ENCODE results near the gene TMEM132D. TPM values are rescaled to one million over a fixed set of nuclear protein-coding genes. Genes with fewer than 3 reads are reported as not detected.

Gene TMEM132D
- polyA plus RNA-seq, 3 donors from 2014 or later = 0.06 TPM; not detected in 2

DNA sequence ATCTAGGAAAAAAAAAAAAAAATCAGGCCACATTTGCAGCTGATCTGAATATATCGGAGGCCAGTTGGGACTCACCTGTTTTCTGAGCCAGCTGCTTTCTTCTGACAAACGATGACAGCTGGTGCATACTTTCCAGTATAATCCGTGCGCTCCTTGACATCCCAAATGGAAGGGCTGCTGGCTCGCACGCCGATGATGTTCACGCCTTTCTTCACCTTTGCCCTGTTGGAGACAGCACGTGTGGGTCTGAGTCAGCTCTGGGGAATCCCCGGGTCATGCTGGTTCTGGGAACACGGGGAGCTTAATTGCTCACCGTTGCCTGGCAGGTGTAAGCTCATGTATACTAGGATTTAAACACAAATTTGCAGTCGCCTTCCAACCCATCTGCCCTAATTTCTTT lies 372.8 kb downstream of the TMEM132D start:
- no peaks in the 10 kb centered on the region for H3K4me1 Mint-ChIP-seq
- DNase-seq = no peak
- no peaks in the 10 kb centered on the region for H3K36me3 Mint-ChIP-seq
- peaks cover 2 to 6% (median 3%) of the 10 kb centered on the region in 3 donors for H3K27me3 Mint-ChIP-seq (ENCODE audit: low read depth in 3 of 3)
- H3K4me3 Mint-ChIP-seq = no peak overlapping the region
- no peaks in the 10 kb centered on the region for H3K9me3 Mint-ChIP-seq
- H3K27ac Mint-ChIP-seq = no peak overlapping the region

DNA sequence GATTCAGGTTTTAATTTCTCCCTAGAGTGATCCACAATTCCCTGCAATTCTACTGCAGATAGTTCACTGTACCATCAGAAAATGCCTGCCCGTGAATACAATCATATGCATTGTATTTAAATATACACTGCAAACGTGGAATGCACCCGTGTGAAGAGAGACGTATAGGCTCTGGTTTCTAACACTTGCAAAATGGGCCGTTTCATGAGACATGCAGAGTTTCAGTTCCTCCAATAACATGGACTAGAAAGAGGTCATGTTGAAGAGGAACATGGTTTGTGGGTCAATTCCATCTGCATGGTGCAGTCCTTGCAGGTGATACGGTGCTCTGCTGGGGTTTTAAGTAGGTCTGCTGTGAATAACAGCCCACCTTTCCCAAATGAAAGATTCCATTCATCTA lies 373.3 kb downstream of the TMEM132D start:
- no peaks in the 10 kb centered on the region for H3K36me3 Mint-ChIP-seq
- peaks cover 2 to 6% (median 3%) of the 10 kb centered on the region in 3 donors for H3K27me3 Mint-ChIP-seq (ENCODE audit: low read depth in 3 of 3)
- H3K4me3 Mint-ChIP-seq = no peak overlapping the region

DNA sequence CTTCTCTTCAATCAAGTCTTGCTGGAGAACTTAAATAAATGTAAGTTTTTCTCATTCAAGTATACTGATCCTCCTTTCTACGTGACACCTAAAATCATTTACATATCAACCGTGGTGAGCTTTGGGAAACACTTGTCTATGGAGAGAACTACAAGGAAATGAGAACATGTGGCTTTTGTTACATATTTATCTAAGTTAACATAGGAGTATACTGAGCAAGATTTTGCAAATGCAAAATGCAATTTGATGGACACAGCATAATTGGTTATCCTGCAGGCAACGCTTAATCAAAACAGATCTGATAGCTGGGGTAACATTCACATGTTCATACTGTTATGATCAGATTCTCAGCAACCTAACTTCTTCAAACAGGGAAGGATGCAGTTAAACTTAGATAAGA lies 376.3 kb downstream of the TMEM132D start:
- H3K4me3 Mint-ChIP-seq = no peak overlapping the region
- H3K4me1 Mint-ChIP-seq = no peaks in the 10 kb centered on the region
- H3K36me3 Mint-ChIP-seq = no peaks in the 10 kb centered on the region
- no peak overlapping the region for H3K27ac Mint-ChIP-seq
- peaks cover 0 to 2% (median 0%) of the 10 kb centered on the region in 6 donors for H3K9me3 Mint-ChIP-seq
- no peak for DNase-seq
- H3K27me3 Mint-ChIP-seq (ENCODE audit: low read depth in 3 of 3) = peaks cover 0 to 6% (median 2%) of the 10 kb centered on the region in 3 donors

More for the DNA sequence above, 373.3 kb downstream of the TMEM132D start:
- H3K27ac Mint-ChIP-seq = no peak overlapping the region
- no peaks in the 10 kb centered on the region for H3K4me1 Mint-ChIP-seq
- H3K9me3 Mint-ChIP-seq = no peaks in the 10 kb centered on the region
- no peak for DNase-seq

DNA sequence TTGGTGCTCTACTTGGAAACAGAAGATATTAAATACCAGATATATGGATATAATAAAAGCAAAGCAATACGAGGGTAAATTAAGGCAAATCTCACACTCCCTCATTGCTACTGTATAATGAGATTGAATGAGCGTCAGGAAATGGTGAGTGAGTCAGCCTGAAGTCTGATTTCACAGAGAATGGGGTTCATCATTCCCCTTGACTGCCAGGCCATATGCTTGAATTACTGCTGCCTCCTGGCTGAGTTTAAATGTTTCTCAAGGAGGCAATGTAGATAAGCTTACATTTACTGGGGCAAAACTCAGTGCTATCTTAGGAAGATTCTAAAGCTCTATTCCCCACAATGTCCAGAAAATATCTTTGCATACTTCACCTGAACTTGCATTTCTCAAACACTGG lies 380.2 kb downstream of the TMEM132D start:
- no peak overlapping the region for H3K27ac Mint-ChIP-seq
- no peak for DNase-seq
- no peaks in the 10 kb centered on the region for H3K4me1 Mint-ChIP-seq
- H3K36me3 Mint-ChIP-seq = no peaks in the 10 kb centered on the region
- peaks cover 0 to 2% (median 0%) of the 10 kb centered on the region in 6 donors for H3K9me3 Mint-ChIP-seq
- peaks cover 0 to 2% (median 0%) of the 10 kb centered on the region in 3 donors for H3K27me3 Mint-ChIP-seq (ENCODE audit: low read depth in 3 of 3)
- no peak overlapping the region for H3K4me3 Mint-ChIP-seq

DNA sequence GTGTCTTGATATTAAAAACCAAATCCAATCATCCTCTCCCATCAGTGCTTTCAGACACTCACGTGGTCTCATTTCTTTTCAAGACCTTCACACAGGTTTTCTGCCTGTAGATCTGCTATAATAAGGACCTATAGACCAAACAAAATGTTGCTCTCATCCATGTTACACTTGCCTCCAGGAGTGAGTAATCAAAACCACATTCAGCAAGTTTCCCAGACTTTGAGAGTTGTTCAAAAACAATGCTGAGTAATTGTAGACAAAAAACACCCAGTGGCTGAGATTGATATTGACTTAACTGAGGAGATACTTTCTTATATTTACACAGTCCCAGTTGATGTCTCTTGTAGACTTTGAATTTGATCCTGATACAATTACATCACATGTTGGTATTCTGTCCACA lies 383.1 kb downstream of the TMEM132D start:
- Mint-ChIP-seq H3K4me1 (no peaks in the 10 kb centered on the region), H3K27ac (no peak overlapping the region), H3K36me3 (no peaks in the 10 kb centered on the region), H3K4me3 (no peak overlapping the region), H3K9me3 (peaks cover 0 to 6% (median 0%) of the 10 kb centered on the region in 6 donors), H3K27me3 (ENCODE audit: low read depth in 3 of 3) (peaks cover 0 to 2% (median 0%) of the 10 kb centered on the region in 3 donors)
- DNase-seq = no peak

DNA sequence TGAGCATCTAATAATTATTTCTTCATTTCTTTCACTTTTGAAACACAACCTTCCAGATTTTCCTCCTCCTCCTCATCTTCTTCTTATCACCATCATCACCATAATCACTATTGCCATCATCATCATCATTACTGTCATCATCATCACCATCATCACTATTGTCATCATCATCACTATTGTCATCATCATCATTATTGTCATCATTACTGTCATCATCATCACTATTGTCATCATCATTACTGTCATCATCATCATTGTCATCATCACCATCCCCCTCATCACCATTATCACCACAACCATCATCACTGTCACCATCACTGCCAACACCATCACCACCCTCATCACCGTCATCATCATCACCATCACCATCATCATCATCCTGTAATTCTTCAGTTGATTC lies 400.0 kb downstream of the TMEM132D start:
- Mint-ChIP-seq H3K27ac (no peak overlapping the region), H3K27me3 (ENCODE audit: low read depth in 3 of 3) (peaks cover 0 to 6% (median 4%) of the 10 kb centered on the region in 3 donors), H3K9me3 (no peaks in the 10 kb centered on the region), H3K4me3 (no peak overlapping the region), H3K36me3 (no peaks in the 10 kb centered on the region), H3K4me1 (no peaks in the 10 kb centered on the region)
- DNase-seq = no peak

DNA sequence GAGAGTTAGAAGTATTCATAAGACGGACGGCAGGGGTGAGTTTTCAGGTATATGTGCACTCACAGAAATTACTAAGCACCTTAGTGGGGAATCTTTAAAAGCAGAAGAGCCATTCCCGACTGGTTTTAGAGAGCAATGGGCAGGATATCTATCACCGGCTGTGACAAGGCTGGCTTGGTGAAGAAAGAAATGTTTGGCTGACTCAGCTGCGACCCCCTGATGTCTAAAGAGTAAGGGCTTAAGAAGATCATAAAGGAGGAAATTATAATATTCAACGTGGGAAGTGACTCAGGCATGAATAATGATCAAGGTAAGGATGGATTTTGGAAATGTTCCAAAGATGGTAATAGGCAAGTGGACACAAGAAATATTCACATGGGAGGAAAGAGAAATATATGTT lies 407.6 kb downstream of the TMEM132D start:
- Mint-ChIP-seq H3K27me3 (ENCODE audit: low read depth in 3 of 3) (peaks cover 0 to 4% (median 3%) of the 10 kb centered on the region in 3 donors), H3K9me3 (peaks cover 0 to 2% (median 0%) of the 10 kb centered on the region in 6 donors), H3K4me3 (no peak overlapping the region), H3K36me3 (no peaks in the 10 kb centered on the region), H3K4me1 (no peaks in the 10 kb centered on the region), H3K27ac (no peak overlapping the region)
- no peak for DNase-seq

DNA sequence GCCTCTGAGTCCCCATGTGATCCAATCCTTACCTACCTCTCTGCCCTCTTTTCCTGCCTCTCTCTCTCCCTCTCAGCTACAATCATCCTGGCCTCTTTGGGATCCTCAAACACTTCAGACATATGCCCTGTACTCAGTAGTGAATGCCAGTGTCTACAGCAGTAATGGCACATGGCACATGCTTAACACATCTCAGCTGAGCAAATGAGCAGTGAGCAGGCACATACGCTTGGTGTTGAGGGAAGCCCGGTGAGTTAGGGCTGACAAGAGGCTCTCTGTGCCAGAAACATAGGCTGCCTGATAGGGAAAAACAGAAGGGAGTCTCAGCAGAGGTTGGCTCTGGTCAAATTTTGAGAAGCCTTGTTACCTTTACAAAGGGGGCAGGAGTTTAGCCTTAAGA lies 409.1 kb downstream of the TMEM132D start:
- H3K27me3 Mint-ChIP-seq (ENCODE audit: low read depth in 3 of 3) = peaks cover 0 to 4% (median 3%) of the 10 kb centered on the region in 3 donors
- H3K4me3 Mint-ChIP-seq = no peak overlapping the region
- H3K9me3 Mint-ChIP-seq = peaks cover 0 to 2% (median 0%) of the 10 kb centered on the region in 6 donors
- H3K27ac Mint-ChIP-seq = no peak overlapping the region
- H3K36me3 Mint-ChIP-seq = no peaks in the 10 kb centered on the region
- no peaks in the 10 kb centered on the region for H3K4me1 Mint-ChIP-seq
- DNase-seq = no peak

DNA sequence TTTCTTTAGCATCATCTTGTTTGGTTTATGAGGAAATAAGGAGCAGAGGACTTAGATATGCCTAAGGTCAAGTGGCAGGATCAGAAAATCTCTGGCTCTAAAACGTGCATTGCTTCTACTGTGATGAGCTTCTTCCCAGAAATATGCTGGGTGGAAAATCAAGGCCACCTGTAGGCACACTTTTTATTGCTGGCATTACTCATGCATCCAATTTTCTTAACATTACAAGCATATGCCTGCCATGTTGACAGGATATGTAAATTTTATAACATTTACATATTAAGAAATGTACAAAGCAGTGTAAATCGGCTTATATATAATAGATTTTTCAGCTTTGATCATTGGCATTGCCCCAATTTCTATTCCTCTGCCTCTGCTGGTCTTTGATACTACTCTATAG lies 409.6 kb downstream of the TMEM132D start:
- Mint-ChIP-seq H3K27me3 (ENCODE audit: low read depth in 3 of 3) (peaks cover 0 to 4% (median 3%) of the 10 kb centered on the region in 3 donors), H3K27ac (no peak overlapping the region), H3K9me3 (peaks cover 0 to 2% (median 0%) of the 10 kb centered on the region in 6 donors), H3K36me3 (no peaks in the 10 kb centered on the region), H3K4me3 (no peak overlapping the region), H3K4me1 (no peaks in the 10 kb centered on the region)
- DNase-seq = no peak

DNA sequence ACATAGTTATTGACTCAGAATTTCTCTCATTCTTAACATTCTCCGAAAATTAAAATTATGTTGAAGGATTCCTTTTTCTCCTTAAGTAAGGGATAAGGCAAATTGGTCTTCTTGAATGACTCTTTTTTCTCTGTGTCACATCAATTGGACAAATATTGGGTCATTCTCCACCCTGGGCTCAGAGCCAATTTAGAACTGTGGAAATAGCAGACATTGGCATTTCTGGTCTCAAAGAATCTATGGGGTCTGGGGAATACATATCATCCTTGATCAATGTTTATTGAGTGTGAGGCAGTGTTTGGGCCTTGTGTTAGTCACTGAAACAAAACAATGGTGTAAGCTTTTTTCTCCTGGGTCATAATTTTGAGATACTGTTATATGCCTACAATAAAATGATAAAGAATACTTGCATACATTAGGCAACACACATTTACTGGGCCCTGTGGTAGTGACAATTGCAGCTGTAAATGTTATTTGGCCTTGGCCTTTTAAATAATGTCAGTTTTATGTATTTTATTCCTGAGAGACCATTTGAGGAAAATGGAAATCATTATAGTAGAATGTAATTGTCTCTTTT lies 414.6 kb downstream of the TMEM132D start:
- H3K4me3 Mint-ChIP-seq = no peak overlapping the region
- H3K27ac Mint-ChIP-seq = no peak overlapping the region
- no peaks in the 10 kb centered on the region for H3K9me3 Mint-ChIP-seq
- no peak for DNase-seq
- H3K4me1 Mint-ChIP-seq = no peaks in the 10 kb centered on the region
- H3K27me3 Mint-ChIP-seq (ENCODE audit: low read depth in 3 of 3) = peaks cover 2 to 5% (median 3%) of the 10 kb centered on the region in 3 donors
- no peaks in the 10 kb centered on the region for H3K36me3 Mint-ChIP-seq

DNA sequence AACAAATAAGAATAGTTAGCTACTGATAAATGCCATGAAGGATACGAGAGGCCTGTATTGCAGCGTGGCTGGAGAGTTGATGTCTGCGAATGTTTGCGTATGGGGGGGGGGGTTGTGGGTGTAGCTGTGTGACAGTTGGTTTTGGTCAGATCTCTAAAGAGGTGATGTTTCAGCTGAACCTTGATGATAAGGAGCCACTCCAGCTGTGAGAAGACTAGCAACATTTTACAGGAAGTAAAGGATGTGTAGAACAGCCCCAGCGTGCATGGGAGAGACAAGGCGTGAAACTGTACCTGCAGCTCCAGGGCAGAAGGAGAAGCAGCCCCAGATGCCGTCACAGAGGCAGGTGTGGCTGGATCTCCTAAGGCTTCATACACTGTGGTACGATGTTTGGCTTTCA lies 416.9 kb downstream of the TMEM132D start:
- H3K27ac Mint-ChIP-seq = no peak overlapping the region
- no peak overlapping the region for H3K4me3 Mint-ChIP-seq

DNA sequence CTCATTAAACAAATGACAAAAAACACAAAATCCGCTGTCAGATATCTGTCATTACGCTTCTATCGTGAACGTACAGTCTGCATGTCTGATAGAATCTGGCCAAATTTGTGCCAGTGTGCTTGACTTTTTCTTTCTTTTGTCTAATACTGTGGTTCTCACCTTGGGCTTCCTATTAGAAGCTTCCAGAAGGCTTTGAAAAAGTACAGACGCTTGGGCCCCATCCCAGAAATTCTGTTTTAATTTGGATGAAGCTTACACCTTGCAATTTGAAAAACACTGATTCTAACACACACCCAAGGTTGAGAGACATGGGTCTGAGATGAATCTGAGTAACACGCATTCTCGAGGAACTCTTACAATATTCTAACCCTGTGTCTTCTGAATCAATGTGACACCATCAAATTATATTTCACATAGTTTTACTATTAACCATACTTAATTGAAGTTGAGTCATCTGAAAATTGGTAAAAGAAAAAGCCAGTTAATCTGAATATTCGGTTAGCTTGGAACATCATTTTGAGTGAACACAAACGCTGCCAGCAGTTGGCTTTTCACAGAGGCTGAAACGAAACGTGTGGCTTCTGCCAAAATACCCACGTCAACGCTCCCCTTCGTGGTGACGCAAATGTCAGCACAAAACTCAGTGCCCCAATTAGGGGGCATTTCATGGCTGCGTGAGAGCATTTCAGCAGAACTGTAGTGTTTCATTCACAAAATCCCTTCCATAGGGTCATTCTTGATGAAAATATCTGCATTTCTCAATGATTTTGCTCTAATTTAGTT lies 420.5 kb downstream of the TMEM132D start:
- DNase-seq = no peak
- Mint-ChIP-seq H3K27ac (no peak overlapping the region), H3K27me3 (ENCODE audit: low read depth in 3 of 3) (peaks cover 2 to 7% (median 3%) of the 10 kb centered on the region in 3 donors), H3K36me3 (no peaks in the 10 kb centered on the region), H3K9me3 (peaks cover 0 to 2% (median 0%) of the 10 kb centered on the region in 6 donors), H3K4me3 (no peak overlapping the region), H3K4me1 (no peaks in the 10 kb centered on the region)

More for the DNA sequence above, 416.9 kb downstream of the TMEM132D start:
- peaks cover 2 to 5% (median 3%) of the 10 kb centered on the region in 3 donors for H3K27me3 Mint-ChIP-seq (ENCODE audit: low read depth in 3 of 3)
- no peaks in the 10 kb centered on the region for H3K4me1 Mint-ChIP-seq
- H3K9me3 Mint-ChIP-seq = no peaks in the 10 kb centered on the region
- no peaks in the 10 kb centered on the region for H3K36me3 Mint-ChIP-seq
- no peak for DNase-seq

DNA sequence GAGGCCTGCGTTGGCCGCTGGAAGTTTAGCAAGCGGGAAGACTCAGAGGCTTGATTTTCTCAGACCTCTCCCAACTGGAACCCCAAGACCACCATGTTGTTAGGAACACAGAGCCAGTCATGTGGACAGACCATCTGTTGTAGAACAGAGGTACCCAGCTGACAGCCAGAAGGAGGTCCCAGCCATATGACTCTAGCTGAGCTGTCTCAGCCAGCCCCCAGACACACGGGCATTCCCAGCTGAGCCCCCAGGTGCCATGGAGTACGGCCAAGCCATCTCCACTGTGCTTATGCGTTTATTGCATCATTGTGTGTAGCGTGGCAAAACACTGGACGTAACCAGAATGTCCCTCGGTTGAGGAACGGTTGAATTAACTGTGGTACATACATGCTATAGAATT lies 421.9 kb downstream of the TMEM132D start:
- H3K4me1 Mint-ChIP-seq = no peaks in the 10 kb centered on the region
- H3K4me3 Mint-ChIP-seq = no peak overlapping the region
- no peak for DNase-seq
- H3K36me3 Mint-ChIP-seq = no peaks in the 10 kb centered on the region
- peaks cover 0 to 7% (median 3%) of the 10 kb centered on the region in 3 donors for H3K27me3 Mint-ChIP-seq (ENCODE audit: low read depth in 3 of 3)
- H3K27ac Mint-ChIP-seq = no peak overlapping the region
- peaks cover 0 to 2% (median 0%) of the 10 kb centered on the region in 6 donors for H3K9me3 Mint-ChIP-seq

DNA sequence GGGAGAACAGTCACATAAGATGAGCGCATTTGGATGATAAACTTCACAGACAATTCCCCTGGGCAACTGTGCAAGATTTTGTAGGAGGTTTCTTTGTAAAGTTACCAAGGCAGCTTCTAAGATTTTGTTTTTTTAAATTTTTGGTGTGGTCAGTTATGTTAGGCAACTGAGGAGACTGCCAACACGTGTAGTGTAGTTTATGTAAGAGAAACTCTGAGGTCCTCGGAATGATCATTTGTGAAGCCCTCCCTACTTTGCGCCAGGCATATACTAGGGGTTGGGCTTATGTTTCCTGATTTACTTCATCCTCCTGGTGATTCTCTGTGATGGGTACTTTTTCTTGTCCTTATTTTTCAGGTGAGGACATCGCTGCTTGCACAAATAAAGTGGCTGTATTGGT lies 433.6 kb downstream of the TMEM132D start:
- peaks cover 0 to 3% (median 0%) of the 10 kb centered on the region in 6 donors for H3K9me3 Mint-ChIP-seq
- peaks cover 2 to 3% (median 2%) of the 10 kb centered on the region in 3 donors for H3K27me3 Mint-ChIP-seq (ENCODE audit: low read depth in 3 of 3)
- H3K36me3 Mint-ChIP-seq = peaks cover 0 to 4% (median 0%) of the 10 kb centered on the region in 3 donors
- no peak overlapping the region for H3K27ac Mint-ChIP-seq
- H3K4me3 Mint-ChIP-seq = no peak overlapping the region
- no peaks in the 10 kb centered on the region for H3K4me1 Mint-ChIP-seq
- no peak for DNase-seq

Measured in immature natural killer cell (primary cell).